Gastroesophageal sphincter (tissue), 4 donors: Measurements from ENCODE around the gene KRTAP5-1. TPM values are rescaled to one million over a fixed set of nuclear protein-coding genes. Genes with fewer than 3 reads are reported as not detected.

Experiments
- ATAC-seq: fragments of 150-250 bp; one replicate; pipeline ENCODE4 v1.9.1; 2016; ENCODE audit warnings: mild to moderate bottlenecking, moderate library complexity
- H3K27ac ChIP-seq, 4 donors: fragments of 200-600 bp; sonication (generic) in 3 of 4; 1 replicate in 3 of 4; 2 replicates in 1 of 4; pipeline ENCODE4 v1.5.1; 2016 to 2019
- H3K27me3 ChIP-seq: fragments of 200-600 bp; sonication (generic); one replicate; pipeline ENCODE4 v1.5.1; 2019
- H3K36me3 ChIP-seq, 2 donors: fragments of 200-600 bp; sonication (generic); one replicate each; pipeline ENCODE4 v1.5.1; 2019; ENCODE audit warnings: control low read depth in 1 of 2
- H3K4me1 ChIP-seq, 3 donors: fragments of 200-600 bp; sonication (generic); 1 replicate in 2 of 3; 2 replicates in 1 of 3; pipeline ENCODE4 v1.5.1; 2016 to 2019; ENCODE audit warnings: control low read depth in 2 of 3
- H3K4me3 ChIP-seq, 2 donors: fragments of 200-600 bp; sonication (generic); one replicate each; pipeline ENCODE4 v1.5.1; 2019; ENCODE audit warnings: mild to moderate bottlenecking in 1 of 2, moderate library complexity in 1 of 2
- H3K9me3 ChIP-seq, 3 donors: fragments of 200-600 bp; sonication (generic); one replicate each; pipeline ENCODE4 v1.5.1; 2017 to 2019; ENCODE audit warnings: control low read depth in 2 of 3
- CTCF ChIP-seq, 4 experiments: fragments of 200-600 bp in 2 of 4; fragments of 450-650 bp in 2 of 4; sonication (generic) in 1 of 4; IDR thresholded peaks; one replicate each; pipeline ENCODE4 v1.5.1; 2017 to 2019; ENCODE audit warnings: antibody characterized with exemption in 4 of 4, mild to moderate bottlenecking in 2 of 4, moderate library complexity in 2 of 4
- EP300 ChIP-seq: sonication (generic); formaldehyde crosslinking; IDR thresholded peaks from one replicate; pipeline ENCODE4 v1.6.1; 2017; ENCODE audit warnings: antibody characterized with exemption, mild to moderate bottlenecking
- POLR2A ChIP-seq, 2 donors: fragments of 450-650 bp; IDR thresholded peaks; one replicate each; pipeline ENCODE4 v1.6.1; 2017; ENCODE audit warnings: antibody characterized with exemption in 2 of 2, mild to moderate bottlenecking in 2 of 2, moderate library complexity in 1 of 2
- POLR2AphosphoS5 ChIP-seq: sonication (generic); formaldehyde crosslinking; IDR thresholded peaks from one replicate; pipeline ENCODE4 v1.6.1; 2017; ENCODE audit warnings: antibody characterized with exemption
- WGBS, 2 donors: methylation state at CpG; one replicate each; pipeline ENCODE4 v1.1.5; 2018; ENCODE audit warnings: low coverage in 1 of 2; 5-methylcytosine and 5-hydroxymethylcytosine counted together
- total RNA-seq, 4 donors: library from RNA; depleted of rRNA; stranded (reverse); fragments of >200 nt; gene quantifications; one replicate each; pipeline ENCODE4 v1.1.0, GENCODE V29; 2016

KRTAP5-1 gene
- total RNA-seq, 4 donors from 2014 or later: not detected

DNA sequence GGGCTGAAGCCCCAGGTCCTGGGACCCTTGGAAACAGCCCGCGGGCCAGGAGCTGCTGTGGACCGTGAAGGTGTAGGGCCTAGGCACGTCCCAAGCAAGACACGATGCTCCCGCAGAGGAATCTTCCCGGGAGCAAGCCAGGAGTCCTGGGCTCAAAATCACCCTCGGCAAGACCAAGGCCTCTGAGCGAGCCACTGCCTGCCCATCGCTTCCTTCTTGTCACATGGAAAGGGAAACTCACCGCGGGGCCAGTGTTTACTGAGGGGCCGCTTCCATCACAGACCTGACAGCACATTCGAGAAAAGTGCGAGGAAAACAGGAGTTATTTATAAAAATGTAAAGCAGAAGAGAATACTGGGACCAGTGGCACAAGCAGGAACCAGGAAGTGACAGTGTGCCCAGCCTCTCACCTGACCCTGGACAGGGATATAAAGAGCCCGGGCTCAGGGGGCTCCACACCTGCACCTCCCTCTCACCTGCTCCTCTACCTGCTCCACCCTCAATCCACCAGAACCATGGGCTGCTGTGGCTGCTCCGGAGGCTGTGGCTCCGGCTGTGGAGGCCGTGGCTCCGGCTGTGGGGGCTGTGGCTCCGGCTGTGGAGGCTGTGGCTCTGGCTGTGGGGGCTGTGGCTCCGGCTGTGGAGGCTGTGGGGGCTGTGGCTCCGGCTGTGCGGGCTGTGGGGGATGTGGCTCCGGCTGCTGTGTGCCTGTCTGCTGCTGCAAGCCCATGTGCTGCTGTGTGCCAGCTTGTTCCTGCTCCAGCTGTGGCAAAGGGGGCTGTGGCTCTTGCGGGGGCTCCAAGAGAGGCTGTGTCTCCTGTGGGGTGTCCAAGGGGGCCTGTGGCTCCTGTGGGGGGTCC lies 44.5 kb upstream of the KRTAP5-1 start, which contains the start of gene KRTAP5-5:
KRTAP5-5 (plus strand) TSS at position 450 of the 860 bp plus-strand sequence; CDS start at position 516, 66 bp downstream.
- H3K4me3 ChIP-seq: no peak within 1 kb of the TSS
- no peaks in the 10 kb centered on the region for H3K36me3 ChIP-seq
- H3K9me3 ChIP-seq: no peaks in the 10 kb centered on the region
- 76 to 100% methylated on average over 1 to 4 of the region's 26 CpGs for WGBS, 2 donors
- TF ChIP-seq CTCF (IDR thresholded peaks at IDR 0.05): no peak
- no peak for TF ChIP-seq POLR2AphosphoS5
- no peak for TF ChIP-seq POLR2A (IDR thresholded peaks at IDR 0.05)
- no peak for TF ChIP-seq EP300
- no peak for ATAC-seq
- no peak within 1 kb of the TSS for H3K27ac ChIP-seq
- H3K27me3 ChIP-seq: peaks cover 81% of the 10 kb centered on the region
- peaks cover 0 to 6% (median 0%) of the 10 kb centered on the region in 3 donors for H3K4me1 ChIP-seq

GRCh38 chr11:1628506-1629325 lies 43.6 kb upstream of the KRTAP5-1 start:
- Histone ChIP-seq H3K27me3 (peaks cover 74% of the 10 kb centered on the region), H3K4me3 (no peak overlapping the region), H3K27ac (no peak overlapping the region), H3K9me3 (no peaks in the 10 kb centered on the region), H3K36me3 (no peaks in the 10 kb centered on the region), H3K4me1 (peaks cover 0 to 6% (median 0%) of the 10 kb centered on the region in 3 donors)
- WGBS, 2 donors: 46 to 70% methylated on average over 2 to 6 of the region's 35 CpGs
- TF ChIP-seq EP300: no peak
- TF ChIP-seq CTCF (IDR thresholded peaks at IDR 0.05): peak; percentile 66 to 91 (median 79)
- peak; percentile 74 for ATAC-seq

- TF ChIP-seq POLR2A (IDR thresholded peaks at IDR 0.05) (no peak), POLR2AphosphoS5 (no peak), CTCF (IDR thresholded peaks at IDR 0.05) (no peak), EP300 (no peak)
- Histone ChIP-seq H3K4me1 (peaks cover 0 to 6% (median 0%) of the 10 kb centered on the region in 3 donors), H3K27me3 (peaks cover 66% of the 10 kb centered on the region), H3K36me3 (no peaks in the 10 kb centered on the region), H3K4me3 (no peak overlapping the region), H3K9me3 (no peaks in the 10 kb centered on the region), H3K27ac (no peak overlapping the region)
- ATAC-seq: no peak
- 74 to 100% methylated on average over 1 to 9 of the region's 13 CpGs for WGBS, 2 donors
Measured at GRCh38 chr11:1625541-1625940, 40.5 kb upstream of the KRTAP5-1 start.

- H3K27me3 ChIP-seq: peaks cover 66% of the 10 kb centered on the region
- no peak for ATAC-seq
- H3K4me1 ChIP-seq: peaks cover 0 to 6% (median 0%) of the 10 kb centered on the region in 3 donors
- 64 to 73% methylated on average over 6 to 15 of the region's 16 CpGs for whole genome bisulfite sequencing, 2 donors
- no peak overlapping the region for H3K27ac ChIP-seq
- no peak overlapping the region for H3K4me3 ChIP-seq
- H3K36me3 ChIP-seq: no peaks in the 10 kb centered on the region
- TF ChIP-seq EP300 (no peak), POLR2AphosphoS5 (no peak), CTCF (IDR thresholded peaks at IDR 0.05) (no peak), POLR2A (IDR thresholded peaks at IDR 0.05) (no peak)
- no peaks in the 10 kb centered on the region for H3K9me3 ChIP-seq
Measured at GRCh38 chr11:1624621-1625020, 39.5 kb upstream of the KRTAP5-1 start.
